GM21381 (cell line): ENCODE results near the gene PPM1G.
"Not testable (repeated sequence)": the region's sequence is repeated elsewhere in the genome, so short reads cannot be mapped to it uniquely, and the experiment has no call there.

Experiments used
- ATAC-seq: cut with Tn5 transposase; IDR thresholded peaks from one replicate; pipeline ENCODE4 v1.9.1; 2021; ENCODE audit warnings: mild to moderate bottlenecking, moderate library complexity; ENCODE audit not compliant: unreplicated experiment

Gene PPM1G

GRCh38 chr2:27376151-27376865 lies 33.1 kb downstream of the PPM1G start:
- ATAC-seq: no peak

GRCh38 chr2:27375513-27376099 lies 33.8 kb downstream of the PPM1G start:
- ATAC-seq: no peak

GRCh38 chr2:27373567-27373966 lies 35.8 kb downstream of the PPM1G start:
- no peak for ATAC-seq

GRCh38 chr2:27372937-27373336 lies 36.5 kb downstream of the PPM1G start:
- ATAC-seq: no peak

- ATAC-seq: peak; percentile 10
Observed at GRCh38 chr2:27370816-27371620, 38.4 kb downstream of the PPM1G start.

GRCh38 chr2:27370026-27370815 lies 39.2 kb downstream of the PPM1G start, which contains the start of the genes EIF2B4 and SNX17:
EIF2B4 (minus strand) TSS chr2:27370338; CDS start chr2:27370314, 24 bp downstream.
SNX17 (plus strand) TSS chr2:27370616; CDS start chr2:27370744, 128 bp downstream.
- peak; percentile 89 for ATAC-seq

GRCh38 chr2:27369471-27370025 lies 39.8 kb downstream of the PPM1G start:
- ATAC-seq: peak; percentile 7

GRCh38 chr2:27363933-27364332 lies 45.5 kb downstream of the PPM1G start:
- ATAC-seq: no peak

- no peak for ATAC-seq
Observed at GRCh38 chr2:27362678-27363420, 46.5 kb downstream of the PPM1G start.

- peak; percentile 74 for ATAC-seq
Observed at GRCh38 chr2:27356382-27357181, 52.8 kb downstream of the PPM1G start, which contains the start of gene GTF3C2. GTF3C2 (minus strand) TSS chr2:27356764; CDS start chr2:27343554, 13,210 bp downstream.

GRCh38 chr2:27356056-27356381 lies 53.4 kb downstream of the PPM1G start:
- peak; percentile 40 for ATAC-seq

- no peak for ATAC-seq
Observed at GRCh38 chr2:27354597-27354927, 54.8 kb downstream of the PPM1G start.

- no peak for ATAC-seq
Observed at GRCh38 chr2:27353762-27354596, 55.4 kb downstream of the PPM1G start.

- ATAC-seq: not testable (repeated sequence)
Observed at GRCh38 chr2:27353386-27353761, 56.0 kb downstream of the PPM1G start.

- ATAC-seq: no peak
Observed at GRCh38 chr2:27351802-27352598, 57.4 kb downstream of the PPM1G start.

GRCh38 chr2:27350106-27350693 lies 59.2 kb downstream of the PPM1G start:
- no peak for ATAC-seq

- ATAC-seq: no peak
Observed at GRCh38 chr2:27347641-27348040, 61.8 kb downstream of the PPM1G start.
